Stimulated activated CD4-positive, alpha-beta T cell treated with anti-CD3 and anti-CD28 coated beads, TNF-alpha, amount 100 ng/mL, for 24 hours (primary cell): ENCODE measurements around the gene ARL6IP1.
A peak's percentile ranks its signal among the peaks of the same experiment; 100 is the strongest.
"Not testable (repeated sequence)": the region's sequence is repeated elsewhere in the genome, so short reads cannot be mapped to it uniquely, and the experiment has no call there.

Experiments
- DNase-seq, 3 experiments: peaks; one replicate each; pipeline ENCODE4 v3.0.0-alpha.2; 2020; ENCODE audit warnings: low read depth in 3 of 3

The ARL6IP1 gene

DNA sequence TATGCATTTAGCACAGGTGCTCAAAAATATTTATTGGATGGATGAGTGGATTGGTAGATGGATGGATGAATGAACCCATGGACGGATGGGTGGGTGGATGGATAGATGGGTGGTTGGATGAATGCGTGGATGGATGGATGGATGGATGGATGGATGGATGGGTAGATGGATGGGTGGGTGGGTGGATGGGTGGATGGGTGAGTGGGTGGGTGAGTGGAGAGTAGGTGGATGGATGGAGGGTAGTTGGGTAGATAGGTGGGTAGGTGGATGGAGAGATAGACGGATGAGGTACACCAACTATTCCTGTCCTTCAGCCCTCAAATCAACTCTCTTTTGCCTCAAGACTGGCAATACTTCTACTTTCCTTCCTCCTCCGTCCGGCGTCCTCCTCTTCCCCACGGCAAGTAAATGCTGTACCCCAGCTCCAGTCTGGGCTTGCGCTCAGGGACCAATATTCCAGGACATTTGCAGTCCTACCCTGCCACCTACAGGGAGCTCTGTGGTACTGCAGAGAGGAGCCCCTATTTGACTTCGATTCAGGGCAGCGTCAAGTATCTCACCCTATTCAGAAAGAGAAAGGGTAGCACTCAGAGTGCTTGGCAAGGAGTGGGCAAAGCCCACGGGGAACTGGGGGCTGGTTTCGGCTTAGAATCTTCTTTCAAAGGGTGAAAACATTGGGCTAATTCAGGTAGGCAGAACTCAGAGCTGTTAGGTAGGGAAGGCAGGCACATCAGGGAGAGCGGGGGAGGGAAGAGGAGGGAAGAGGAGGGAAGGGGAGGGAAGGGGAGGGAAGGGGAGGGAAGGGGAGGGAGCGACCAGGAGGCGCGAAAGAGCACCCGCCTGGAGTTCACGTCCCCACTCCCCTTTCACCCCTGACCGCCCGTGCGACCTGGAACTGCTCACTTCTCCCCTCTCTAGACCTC, 41.5 kb downstream of the ARL6IP1 start:
- DNase-seq: peak in 2 of 3 experiments; percentile 26 to 42

DNA sequence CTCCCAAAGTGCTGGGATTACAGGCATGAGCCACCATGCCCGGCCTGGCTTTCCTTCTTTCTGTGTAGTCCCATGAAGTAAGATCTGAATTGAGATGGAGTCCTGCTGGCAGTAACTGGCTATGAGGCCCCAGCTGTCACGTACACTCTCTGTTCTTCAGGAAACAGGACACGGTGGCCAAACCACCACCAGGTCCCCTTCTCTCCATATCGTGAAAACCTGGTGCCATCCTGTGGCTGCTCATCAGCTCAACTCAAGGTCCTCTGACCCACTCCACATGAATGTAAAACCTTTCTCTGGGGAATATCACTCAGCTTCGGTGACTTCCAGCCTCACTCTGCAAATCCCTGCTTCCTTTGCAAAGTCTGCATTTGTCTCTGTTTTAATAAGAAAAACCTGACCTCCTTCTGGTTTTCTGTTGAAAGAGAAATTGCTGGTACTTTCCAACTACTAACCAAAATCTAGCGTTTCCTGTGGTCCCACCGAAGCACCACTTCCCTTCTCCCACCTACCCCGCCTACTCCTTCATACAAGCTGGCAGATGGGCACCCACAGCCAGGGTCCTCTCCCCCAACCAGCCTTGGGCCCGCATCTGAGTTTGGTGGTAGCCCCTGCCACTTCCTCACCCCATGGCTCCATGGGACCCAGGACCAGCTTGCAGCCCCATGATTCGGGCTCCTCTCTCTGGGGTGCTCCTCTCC, 43.2 kb downstream of the ARL6IP1 start:
- DNase-seq: not testable (repeated sequence)

DNA sequence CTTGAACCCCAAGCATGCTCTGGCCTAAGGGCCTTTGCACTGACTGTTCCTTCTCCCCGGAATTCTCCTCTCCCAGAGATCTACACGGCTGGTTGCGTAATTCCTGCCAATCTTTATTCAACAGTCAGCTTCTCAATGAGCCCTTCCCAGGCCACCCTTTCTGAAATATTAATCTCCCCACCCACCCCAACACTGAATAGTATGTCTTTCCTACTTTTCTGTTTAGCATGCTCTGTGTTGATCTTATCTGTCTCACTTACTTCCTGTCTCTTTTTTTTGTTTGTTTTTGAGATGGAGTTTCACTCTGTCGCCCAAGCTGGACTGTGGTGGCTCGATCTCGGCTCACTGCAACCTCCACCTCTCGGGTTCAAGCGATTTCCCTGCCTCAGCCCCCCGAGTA, 44.7 kb downstream of the ARL6IP1 start:
- DNase-seq: not testable (repeated sequence)

DNA sequence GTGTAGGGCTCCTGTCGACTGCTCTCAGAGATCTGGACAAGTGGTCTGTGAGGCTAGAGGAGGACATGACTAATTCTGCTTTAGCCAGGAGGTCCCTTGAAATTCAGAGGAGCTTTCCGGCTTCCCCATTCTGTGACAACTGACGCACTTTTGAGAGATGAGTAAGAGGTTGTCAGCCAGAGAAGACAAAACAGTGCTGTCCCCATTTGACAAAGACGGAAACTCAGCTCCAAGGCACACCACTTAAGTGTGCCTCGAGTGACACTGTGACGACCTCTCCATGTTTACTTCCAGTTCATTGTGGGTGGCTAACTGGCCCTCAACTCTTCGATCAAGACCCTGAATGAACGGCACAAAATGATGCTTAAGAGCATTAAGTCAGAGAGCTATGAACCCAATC, 58.5 kb downstream of the ARL6IP1 start:
- DNase-seq: not testable (repeated sequence)
